GM12865 (cell line): ENCODE data around the gene KLHL3.

Experiments
- DNase-seq: peaks from one replicate; pipeline ENCODE4 v3.0.0; 2010; ENCODE audit warnings: low read depth
- H3K4me3 ChIP-seq: 2 replicates; pipeline ENCODE4 v1.5.1; 2011; ENCODE audit warnings: mild to moderate bottlenecking, low read depth, low read length, control low read depth
- CTCF ChIP-seq: IDR thresholded peaks from 2 replicates; pipeline ENCODE4 v1.5.1; 2011; ENCODE audit warnings: low read length, control low read depth, low read depth, inconsistent platforms; ENCODE audit not compliant: insufficient read depth; ENCODE audit errors: missing control alignments

Gene KLHL3

GRCh38 chr5:137708796-137709559 is 26.9 kb downstream of the KLHL3 start:
- no peak overlapping the region for H3K4me3 ChIP-seq
- TF ChIP-seq CTCF: no peak
- peak; percentile 33 for DNase-seq

- DNase-seq: no peak
- TF ChIP-seq CTCF: no peak
- H3K4me3 ChIP-seq: no peak overlapping the region
Observed at GRCh38 chr5:137708062-137708461, 27.8 kb downstream of the KLHL3 start.

GRCh38 chr5:137706841-137707240 is 29.0 kb downstream of the KLHL3 start:
- TF ChIP-seq CTCF: no peak
- no peak overlapping the region for H3K4me3 ChIP-seq
- DNase-seq: no peak

GRCh38 chr5:137705106-137705505 is 30.8 kb downstream of the KLHL3 start:
- H3K4me3 ChIP-seq: no peak overlapping the region
- no peak for TF ChIP-seq CTCF
- no peak for DNase-seq

GRCh38 chr5:137703565-137703964 is 32.3 kb downstream of the KLHL3 start:
- DNase-seq: no peak
- no peak overlapping the region for H3K4me3 ChIP-seq
- TF ChIP-seq CTCF: no peak

- no peak for DNase-seq
- no peak for TF ChIP-seq CTCF
- no peak overlapping the region for H3K4me3 ChIP-seq
Observed at GRCh38 chr5:137700282-137700680, 35.6 kb downstream of the KLHL3 start.
